Dermis microvascular lymphatic vessel endothelial cell (primary cell): Measurements from ENCODE around the gene SMAD3. TPM values are rescaled to one million over a fixed set of nuclear protein-coding genes. Genes with fewer than 3 reads are reported as not detected.
A peak's percentile ranks its signal among the peaks of the same experiment; 100 is the strongest.

Experiments used
- DNase-seq, 2 donors: peaks; one replicate each; pipeline versions ENCODE4 v3.0.0 to v3.0.0-alpha.2; 2010; ENCODE audit warnings: low read depth in 2 of 2
- total RNA-seq: library from RNA; depleted of rRNA; stranded (reverse); fragments of >200 nt; gene quantifications from 2 replicates; pipeline ENCODE4 v1.2.1, GENCODE V29; 2014

The SMAD3 gene
- total RNA-seq, 1 donor from 2014 or later, result 12.3 TPM

DNA sequence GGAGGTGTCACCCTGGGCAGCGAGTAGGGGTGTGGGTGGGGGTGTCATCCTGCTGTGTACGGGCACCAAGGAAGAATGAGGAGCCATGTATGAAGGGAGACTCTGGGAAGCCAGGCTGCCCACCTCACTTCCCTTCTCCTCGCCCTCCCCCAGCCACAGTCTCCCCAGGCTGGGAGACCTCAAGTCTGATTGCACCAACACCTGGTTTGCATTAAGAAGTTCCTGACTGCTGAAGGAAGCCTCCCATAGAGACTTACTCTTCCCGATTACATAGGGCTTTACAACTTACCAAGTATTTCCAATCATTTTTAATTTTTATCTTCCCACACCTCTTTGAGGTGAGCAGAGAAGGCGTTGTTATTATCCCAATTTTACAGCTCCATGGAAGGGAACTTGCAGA lies 29.5 kb upstream of the SMAD3 start:
- DNase-seq, result no peak

DNA sequence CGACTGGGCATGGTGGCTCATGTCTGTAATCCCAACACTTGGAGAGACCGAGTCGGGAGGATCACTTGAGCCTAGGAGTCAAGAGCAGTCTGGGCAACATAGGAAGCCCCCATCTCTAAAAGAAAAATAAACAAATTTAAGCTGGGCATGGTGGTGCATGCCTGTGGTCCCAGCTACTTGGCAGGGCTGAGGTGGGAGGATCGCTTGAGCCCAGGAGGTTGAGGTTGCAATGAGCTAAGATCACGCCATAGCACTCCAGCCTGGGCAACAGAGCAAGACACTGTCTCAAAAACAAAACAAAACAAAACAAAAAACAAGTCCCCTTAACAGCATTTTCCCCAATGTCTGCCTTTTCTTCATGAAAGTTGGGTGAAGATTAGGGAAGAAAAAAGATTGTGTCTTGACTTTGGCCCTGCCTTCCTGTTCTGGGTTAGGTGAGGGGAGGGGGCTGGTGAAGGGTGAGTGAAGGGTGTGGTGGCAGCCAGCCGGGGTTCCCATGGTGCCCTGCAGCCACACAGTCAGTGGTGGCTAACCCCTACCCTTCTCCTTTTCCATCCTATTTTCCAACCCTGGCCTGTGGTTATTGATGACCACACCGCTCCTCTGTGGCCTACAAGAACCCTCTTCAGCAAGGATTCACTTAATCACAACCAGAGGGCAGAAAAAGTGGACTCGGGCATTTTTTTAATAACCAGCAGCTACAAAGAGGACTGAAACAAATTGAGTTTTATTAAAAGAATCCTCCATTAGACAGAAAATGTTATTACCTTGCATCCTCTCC lies 28.4 kb upstream of the SMAD3 start:
- DNase-seq, result no peak

DNA sequence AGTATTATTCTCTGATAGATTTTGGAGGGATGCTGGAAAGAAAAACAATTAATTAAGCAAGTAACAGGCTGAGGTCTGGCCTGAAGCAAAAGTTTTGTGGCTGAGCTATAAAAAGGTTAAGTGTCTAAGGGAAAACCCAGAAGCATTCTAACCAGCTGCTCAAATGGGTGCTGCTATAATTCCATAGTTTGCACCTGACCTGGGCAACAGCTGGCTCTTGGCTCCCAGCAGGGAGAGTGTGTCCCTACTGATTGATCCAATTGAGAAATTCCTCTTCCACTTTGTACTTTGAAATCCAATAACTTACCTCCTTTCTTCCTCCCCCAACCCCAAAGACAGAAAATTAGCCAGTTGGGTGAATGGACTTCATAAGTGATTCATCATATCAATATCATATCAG lies 27.7 kb upstream of the SMAD3 start:
- no peak for DNase-seq

DNA sequence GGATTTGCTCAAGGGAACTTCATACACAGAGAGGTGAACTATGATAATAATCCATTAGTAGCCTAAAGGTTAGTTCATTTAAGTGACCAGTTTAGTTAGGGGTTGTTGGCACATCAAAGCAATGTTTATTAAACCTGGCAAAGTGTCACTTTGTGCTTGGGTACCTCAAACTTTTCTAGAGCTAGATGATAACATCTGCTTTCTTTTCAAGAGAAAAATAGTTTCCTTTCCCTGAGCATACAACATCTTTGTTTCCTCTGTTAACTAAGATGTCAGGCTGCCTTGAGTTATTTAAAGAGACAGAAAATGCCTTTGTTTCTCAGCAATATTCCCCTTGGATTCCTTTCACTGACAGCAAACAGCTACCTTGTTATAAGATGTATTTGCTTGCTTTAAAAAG lies 26.7 kb upstream of the SMAD3 start:
- DNase-seq, result no peak

DNA sequence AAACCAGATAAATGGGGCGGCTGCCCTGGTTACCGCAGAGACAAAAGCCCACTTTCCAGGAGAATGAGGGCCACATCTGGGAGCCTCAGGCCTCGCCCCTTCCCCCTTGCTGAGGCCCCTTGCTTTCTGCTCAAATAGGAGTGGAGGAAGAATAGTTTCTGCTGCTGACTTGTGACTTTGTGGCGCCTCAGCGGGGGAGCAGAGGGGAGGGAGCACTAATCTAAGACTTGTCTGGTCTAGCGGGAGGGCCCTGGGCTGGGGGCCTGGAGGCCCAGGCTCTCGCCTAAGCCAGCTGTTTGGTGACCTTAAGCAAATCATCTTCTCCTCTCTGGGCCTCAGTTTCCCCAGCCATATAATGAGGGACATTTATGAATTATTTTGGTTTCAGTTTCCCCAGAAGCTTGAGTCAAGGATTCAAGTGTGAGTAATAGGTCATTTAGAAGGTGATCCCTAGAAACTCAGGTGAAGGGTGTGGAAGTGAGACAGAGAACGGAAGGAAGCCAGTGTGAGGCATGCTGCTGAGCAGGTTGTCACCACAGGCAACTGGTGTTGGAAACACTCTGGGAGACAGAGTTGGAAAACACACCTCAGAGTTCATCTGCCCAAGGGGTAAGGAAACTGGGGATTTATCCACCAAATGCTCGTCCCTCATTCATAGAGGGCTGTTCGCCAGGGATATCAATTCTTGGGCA lies 25.9 kb upstream of the SMAD3 start:
- no peak for DNase-seq

DNA sequence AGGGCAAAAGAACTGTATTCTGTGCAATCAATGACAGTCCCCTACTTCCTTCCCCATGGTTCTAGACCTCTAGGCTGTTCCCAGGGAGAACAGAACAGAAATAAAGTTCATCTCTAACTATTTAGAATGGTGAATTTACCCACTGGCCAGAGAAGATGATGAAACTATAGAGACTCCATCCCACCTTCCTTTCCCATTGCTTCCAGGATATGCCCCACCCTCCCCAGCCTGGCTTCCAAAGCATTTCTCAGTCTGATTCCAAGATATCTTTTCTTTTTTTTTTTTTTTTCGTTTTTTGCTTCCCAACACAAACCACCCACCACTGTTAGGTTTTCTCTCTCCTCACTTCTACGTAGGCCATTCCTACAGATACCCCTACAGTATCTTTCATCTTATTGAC lies 25.1 kb upstream of the SMAD3 start:
- DNase-seq, result no peak

DNA sequence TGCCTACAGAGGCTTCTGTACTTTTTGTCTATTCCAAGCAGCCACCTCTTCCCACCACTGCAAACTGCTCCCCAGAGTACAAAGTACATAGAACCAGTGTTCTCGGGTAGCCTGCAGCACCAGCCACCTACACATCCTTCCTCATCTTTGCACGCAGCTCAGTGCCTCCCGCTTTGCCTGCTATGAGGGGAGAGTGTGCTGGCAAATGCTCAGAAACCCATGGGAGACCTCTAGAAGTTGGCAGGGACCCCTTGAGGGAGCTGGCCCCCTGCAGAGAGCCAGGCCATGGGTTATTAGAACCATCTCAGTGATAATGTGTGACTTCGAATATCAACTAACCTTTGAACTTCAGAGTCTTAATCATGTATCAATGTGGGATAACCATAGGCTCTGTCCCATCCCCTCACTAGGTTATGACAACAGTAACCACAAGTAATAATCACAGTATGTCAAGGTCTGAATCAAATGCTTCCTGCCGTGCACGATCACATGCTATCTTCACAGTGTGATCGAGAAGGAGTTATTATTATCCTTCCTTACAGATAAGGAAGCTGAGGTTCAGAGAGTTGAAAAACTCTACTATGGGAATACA lies 22.8 kb upstream of the SMAD3 start:
- DNase-seq, result peak in 1 of 2 donors; percentile 51

DNA sequence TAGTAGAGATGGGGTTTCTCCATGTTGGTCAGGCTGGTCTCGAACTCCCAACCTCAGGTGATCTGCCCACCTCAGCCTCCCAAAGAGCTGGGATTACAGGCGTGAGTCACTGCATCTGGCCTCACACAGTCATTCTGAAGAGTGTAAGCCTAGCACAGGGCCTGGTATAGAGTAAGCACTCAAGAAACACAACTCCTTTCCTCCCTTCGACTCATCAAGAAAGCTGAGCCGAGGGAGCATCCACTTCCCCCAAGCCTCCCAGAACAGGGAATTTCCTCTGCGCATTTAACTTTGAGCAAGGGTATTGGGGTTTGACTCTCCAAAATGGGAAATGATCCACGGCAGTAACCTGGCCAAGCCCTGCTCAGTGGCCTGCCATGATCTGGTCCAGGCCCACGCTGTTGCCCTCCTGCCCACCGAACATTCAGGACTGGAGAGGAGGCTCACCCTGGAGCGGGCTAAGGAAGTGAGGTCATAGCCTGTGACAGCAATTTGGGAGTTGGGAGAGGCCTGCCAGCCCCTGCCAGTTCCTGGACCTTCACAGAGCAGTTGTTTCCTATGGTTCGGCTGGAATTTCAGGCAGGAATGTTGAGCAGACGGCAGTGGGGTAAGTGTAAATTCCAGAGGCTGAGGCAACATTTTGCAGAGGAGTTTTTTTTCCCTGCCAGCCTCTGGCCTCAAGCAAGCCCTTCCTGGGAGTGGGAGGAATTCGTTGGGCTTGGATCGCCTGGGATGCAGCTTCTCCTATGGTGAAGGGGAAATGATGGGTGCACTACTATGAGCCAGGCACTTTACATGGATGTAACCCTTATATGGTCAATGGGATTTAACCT lies 21.2 kb upstream of the SMAD3 start:
- peak; percentile 58 to 68 for DNase-seq

DNA sequence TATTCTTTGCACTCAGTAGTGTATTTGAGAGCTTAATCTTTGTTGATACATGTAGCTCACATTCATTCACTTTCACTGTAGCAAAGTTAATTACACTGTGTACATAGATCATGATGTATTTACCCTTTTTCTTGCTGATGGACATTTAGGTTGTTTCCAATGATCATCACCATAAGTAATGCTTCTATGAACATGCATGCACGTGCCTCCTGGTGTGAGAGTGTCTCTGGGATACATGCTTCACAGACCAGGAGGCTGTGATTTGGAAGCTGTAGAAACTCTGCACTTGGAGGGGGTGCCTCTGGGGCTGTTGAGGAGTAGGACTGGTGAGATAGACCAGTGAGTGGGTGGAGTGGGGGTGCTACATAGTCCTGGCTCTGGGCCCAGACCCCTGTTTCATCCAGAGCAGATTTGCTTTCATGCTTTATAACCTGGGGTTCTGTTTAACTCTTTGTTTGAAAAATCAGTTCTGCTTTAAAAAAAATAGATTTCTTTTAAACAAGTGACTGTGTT lies 18.2 kb upstream of the SMAD3 start:
- DNase-seq, result no peak

DNA sequence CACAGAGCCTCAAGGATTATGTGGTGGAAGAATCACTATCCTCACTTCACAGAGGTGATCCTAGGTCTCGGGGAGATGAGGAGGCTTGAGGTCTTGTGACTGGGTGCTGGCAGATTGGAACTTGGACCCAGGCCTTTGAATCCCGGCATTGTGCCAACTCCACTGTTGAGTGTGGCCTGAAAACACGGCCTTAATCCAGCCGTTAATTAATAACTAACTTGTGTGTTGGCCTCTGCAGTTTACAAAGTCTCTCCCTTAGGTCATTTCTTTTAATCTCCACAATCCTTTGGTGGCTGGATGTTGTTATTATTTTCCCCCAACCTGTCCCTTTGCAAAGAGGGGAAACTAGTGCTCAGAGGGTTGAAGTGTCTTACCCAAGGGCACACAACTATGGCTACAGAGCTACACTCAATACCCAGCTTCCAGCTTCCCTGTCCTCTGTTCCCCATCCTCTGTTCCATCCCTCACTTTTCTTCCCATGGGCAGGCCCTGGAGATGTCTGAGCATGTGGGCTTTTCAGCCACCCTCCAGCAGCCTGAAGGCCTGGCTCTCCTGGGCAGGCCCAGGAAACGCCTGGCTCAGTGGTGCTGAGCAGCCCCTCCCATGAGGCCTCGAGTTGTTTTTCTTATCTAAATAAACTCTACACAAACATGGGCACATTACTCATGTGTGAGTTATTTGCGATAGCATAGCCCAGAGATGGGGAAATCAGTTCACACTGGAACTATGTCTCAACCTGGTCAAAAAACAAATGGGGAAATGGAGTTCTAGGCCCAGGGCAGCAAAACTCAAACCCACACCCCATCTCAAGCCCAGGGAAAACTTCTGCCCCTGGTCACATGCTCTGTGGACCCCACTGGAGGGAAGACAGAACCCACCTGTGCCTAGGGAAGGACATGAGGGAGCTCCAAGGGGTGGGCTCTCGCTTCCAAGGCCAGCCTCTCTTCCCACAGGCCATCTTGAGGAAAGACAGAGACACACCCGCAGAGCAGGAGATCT lies 16.8 kb upstream of the SMAD3 start:
- DNase-seq, result peak in 1 of 2 donors; percentile 74

DNA sequence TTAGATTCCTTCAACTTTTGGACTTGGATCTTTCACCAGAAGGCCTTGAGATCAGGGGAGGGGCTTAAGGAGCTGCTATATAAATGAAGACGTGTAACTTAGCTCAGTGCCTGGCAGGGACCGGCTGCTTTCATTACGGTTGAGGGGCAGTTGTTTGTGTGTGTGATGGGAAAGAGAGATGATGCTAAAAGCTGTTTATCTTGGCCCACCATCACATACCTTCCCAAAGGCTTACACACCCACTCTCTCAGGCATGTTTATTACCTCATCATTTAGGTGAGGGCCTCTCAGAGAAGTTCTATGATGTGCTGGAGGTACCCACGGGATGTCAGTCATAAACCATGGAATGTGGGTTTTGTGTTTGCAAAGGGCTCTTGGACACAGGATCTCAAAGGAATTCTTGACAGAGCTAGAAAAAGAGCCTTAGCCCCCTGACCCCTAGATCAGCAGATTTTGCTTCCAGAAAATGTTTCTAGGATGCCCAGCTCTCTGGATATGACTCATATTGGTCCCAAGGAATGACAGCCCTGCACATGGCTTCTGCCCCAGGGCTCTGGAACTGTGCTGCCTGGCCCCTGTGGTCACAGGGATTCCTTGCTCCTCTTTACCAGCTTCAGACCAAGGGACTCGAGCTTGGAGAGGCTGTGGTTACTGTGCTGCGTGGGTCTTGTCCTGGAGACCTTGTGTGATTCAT lies 15.9 kb upstream of the SMAD3 start:
- no peak for DNase-seq

DNA sequence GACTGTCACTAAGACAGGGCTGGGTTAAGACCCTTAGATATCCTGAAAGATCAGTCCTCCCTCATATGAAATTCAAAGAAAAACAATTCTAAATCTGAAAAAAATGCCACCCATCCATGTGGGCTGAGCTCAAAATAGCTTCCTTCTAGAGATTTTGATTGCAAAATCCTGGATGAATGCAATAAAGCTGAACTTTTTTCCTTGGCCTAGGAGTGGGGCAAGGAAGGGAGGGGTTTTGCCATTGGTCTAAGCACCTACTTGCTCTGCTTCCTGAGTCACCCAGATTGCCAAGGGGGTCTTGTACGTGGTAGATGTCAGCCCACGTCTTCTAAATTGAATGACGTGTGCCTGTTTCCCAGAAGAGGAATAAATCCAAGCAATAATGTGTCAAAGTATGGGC lies 15.3 kb upstream of the SMAD3 start:
- DNase-seq, result no peak

DNA sequence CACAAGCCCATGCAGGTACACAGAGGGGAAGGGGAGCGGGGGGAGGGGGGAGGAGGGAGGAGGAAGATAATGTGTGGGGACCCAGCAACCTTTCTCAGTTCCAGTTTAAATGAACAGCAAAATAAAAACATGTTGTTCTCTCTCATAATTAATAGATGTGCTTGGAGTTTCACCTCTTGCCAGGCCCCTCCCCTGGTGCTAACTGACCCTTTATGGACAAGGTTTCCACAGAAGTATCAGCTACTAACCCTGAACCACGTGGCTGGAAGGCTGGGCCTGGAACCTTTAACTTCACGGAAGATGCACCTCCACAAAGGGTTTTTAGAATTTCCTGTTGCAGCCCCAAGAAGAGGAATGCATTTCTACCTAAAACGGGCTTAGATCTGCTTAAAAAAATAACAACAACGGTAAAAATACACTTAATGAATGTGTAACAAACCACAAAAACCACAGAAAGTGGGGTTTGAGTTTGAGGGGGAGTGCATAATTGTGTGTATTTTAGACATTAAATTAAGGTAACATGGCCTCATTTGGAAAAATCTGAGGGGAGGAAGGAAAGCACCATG lies 14.8 kb upstream of the SMAD3 start:
- no peak for DNase-seq

DNA sequence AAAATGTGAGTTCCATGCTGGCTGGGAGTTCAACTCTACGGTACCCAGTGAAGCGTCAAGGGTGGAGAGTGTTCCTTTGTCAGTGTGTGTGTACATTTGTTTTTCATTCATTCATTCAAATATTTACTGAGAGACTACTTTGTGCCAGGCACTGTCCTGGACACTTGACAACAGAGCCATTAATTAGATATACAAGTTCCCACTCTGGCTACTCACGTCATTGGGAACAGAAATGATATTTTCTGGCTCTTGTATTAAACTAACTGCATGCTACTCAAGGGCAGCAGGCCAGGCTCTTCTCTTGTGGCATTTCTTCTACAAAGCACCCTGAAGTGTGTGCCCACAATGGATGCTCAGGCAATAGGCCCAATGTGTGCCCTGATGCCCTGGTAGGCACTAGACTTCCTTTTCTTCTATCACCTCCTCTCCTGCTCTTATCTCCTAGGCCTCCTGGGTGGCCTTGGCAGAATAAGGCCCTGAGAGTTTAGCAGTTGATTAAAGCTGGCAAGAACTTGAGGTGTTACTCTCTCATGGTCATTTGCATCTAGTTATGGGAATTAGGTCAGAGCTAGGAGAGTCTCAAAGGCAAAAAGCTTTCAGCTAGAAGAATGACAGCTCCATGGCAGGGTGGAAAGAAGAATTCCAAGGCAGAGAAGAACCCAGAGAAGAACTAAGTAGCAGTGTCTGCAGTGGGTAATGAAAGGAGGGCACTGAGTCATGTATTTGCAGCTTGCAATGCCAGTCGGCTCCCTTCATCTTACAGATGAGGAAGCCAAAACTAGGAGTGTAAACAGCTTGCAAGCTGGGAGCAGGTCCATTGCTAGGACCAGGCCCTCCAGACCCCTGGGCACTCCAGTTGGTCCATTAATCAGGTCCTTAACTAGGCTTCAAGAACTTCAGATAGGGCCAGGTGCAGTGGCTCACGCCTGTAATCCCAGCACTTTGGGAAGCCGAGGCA lies 14.0 kb upstream of the SMAD3 start:
- no peak for DNase-seq

DNA sequence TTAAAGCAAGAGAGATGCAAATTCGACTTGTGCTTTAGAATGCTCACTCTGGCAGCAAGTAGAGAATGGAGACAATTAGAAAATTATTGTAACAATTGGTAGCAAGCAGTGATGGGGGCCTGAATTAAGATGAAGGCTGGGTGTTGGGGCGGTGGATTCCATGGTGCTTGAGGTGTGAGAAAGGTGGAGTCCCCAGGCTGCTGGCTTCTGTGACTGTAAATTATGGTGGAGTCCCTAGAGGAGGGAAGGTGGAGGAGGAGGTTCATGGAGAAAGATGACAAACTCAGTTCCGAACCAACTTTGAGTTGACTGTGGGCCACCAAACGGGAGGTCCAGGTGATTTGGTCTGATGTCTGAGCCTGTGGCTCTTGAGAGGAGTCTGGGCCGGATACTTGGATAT lies 10.7 kb upstream of the SMAD3 start:
- DNase-seq, result no peak

DNA sequence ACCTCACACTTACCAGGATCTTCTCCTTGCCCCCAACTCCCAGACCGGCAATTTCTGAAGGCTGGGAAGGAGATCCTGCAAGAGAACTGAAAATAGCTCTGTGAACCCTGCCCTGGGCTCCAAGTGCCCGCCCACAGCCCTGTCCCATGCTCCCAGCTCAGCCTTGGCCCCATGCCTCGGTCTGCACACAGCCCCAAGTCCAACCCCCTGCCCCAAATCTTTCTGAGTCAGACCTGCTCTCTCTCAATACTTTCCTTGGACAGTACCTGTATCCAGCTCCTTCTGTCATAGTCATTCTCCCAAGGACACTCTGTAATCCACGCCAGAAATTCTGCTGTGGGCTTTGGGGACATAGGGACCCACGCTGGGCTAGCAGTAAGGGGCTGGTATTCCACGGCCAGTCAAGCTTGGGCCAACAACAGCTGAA lies 6.3 kb upstream of the SMAD3 start:
- DNase-seq, result no peak

DNA sequence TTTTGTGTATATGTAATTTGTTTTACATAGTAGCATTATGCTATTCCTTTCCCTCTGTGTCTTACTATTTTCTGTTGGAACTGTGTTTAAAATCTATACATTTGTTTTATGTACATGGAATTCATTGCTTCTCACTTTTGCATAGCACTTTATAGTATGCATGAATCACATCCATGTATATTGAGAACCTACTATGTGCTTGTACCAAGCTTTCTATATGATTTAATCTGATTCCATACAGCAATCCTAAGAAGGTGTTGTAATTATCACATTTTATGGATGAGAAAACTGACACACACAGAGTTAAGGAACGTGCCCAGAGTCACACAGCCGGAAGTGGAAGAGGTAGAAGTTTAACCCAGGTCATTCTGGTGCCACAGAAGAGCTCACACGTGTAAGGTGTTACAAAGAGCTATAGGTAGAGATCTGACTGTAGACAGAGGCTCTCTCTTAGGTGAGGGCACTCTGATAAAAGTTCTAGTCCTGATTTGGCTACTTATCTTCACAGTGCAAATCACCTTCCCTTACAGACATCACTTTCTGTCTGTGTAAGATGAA lies 3.5 kb upstream of the SMAD3 start:
- no peak for DNase-seq

DNA sequence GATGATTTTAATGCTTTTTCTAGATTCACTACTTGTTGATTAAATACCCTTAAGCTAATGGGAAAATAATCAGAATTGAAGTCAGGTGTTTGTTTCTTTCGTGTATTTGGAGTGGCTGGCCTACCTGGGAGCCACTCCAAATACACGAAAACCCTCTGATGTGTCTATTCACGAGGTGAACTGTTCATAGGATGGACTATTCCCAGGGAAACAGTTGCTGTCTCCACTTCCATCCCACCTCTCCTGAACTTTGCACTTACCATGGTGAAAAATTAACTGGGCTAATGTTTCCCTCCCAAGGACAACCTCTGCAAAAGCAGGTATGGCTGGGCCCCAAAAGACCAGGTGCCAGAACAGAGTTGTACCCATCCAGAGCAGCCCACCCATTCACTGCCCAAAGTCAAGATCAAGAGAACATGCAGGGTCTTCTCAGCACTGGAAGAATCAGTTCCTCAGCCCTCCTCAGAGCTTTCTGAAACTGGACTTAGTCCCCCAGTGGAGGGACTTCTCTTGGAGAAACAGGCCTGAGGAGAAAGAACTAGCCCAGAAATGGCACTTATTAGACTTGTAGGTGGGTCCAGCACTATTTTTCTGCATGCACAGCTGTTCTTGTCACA lies 2.9 kb upstream of the SMAD3 start:
- DNase-seq, result no peak
